ENCODE measurements around the gene TTC39C.

DNA sequence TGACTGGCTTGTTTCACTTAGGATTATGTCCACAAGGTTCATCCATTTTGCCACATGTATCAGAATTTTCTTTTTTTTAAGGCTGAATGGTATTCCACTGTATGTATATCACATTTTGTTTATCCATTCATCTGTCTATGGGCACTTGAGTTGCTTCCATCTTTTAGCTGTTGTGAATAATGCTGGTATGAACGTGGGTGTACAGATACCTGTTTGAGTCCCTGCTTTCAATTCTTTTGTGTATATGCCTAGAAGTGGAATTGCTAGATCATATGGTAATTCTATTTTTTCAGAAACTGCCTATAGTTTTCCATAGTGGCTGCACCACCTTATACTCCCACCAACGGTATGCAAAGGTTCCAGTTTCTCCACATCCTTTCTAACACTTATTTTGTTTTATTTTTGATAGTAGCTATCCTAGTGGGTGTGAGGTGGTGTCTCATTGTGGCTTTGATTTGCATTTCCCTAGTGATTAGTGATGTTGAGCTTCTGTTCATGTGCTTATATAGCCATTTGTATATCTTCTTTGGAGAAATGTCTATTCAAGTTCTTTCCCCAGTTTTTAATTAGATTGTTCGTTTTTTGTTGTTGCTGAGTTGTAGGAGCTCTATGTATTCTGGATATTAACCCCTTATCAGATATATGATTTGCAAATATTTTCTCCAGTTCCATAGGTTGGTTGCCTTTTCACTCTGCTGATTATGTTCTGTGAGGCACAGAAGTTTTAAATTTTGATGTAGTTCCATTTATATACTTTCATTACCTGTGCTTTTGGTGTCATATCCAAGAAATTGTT, 40.7 kb downstream of the TTC39C start:
- no peak for TF ChIP-seq CTCF (conservative IDR thresholded peaks at IDR 0.05 in 1 of 2, IDR thresholded peaks at IDR 0.05 in 1 of 2; ENCODE audit: low read depth in 1 of 2, low read length in 2 of 2)
- no peak for TF ChIP-seq EZH2 (IDR thresholded peaks at IDR 0.05; ENCODE audit: low read length, missing control alignments)
